Transverse colon (tissue), 4 donors: ENCODE data around the gene DLAT. TPM values are rescaled to one million over a fixed set of nuclear protein-coding genes. Genes with fewer than 3 reads are reported as not detected.
"Not testable (repeated sequence)": the region's sequence is repeated elsewhere in the genome, so short reads cannot be mapped to it uniquely, and the experiment has no call there.

Source experiments
- DNase-seq: peaks from one replicate; pipeline ENCODE4 v3.0.0-alpha.2; 2019
- H3K27ac ChIP-seq, 4 donors: fragments of 200-600 bp; sonication (generic); 2 replicates each; pipeline ENCODE4 v1.5.1; 2016 to 2018; ENCODE audit warnings: inconsistent platforms in 4 of 4
- H3K27me3 ChIP-seq: fragments of 200-600 bp; sonication (generic); 2 replicates; pipeline ENCODE4 v1.5.1; 2017; ENCODE audit warnings: inconsistent platforms
- H3K36me3 ChIP-seq, 4 donors: fragments of 200-600 bp; sonication (generic); 2 replicates each; pipeline ENCODE4 v1.5.1; 2017 to 2019; ENCODE audit warnings: inconsistent platforms in 4 of 4
- H3K4me1 ChIP-seq, 4 donors: fragments of 200-600 bp; sonication (generic); 2 replicates each; pipeline ENCODE4 v1.5.1; 2017 to 2020; ENCODE audit warnings: inconsistent platforms in 4 of 4
- H3K4me3 ChIP-seq, 4 donors: fragments of 200-600 bp; sonication (generic); 1 replicate in 1 of 4; 2 replicates in 3 of 4; pipeline versions ENCODE4 v1.5.1 to v1.6.1; 2017 to 2019; ENCODE audit warnings: inconsistent platforms in 4 of 4
- H3K9me3 ChIP-seq, 2 donors: fragments of 200-600 bp; sonication (generic); 2 replicates each; pipeline ENCODE4 v1.5.1; 2017 to 2019; ENCODE audit warnings: inconsistent platforms in 2 of 2
- EP300 ChIP-seq: sonication (generic); formaldehyde crosslinking; IDR thresholded peaks from one replicate; pipeline ENCODE4 v1.6.1; 2017; ENCODE audit warnings: antibody characterized with exemption, low read depth
- POLR2A ChIP-seq: fragments of 450-650 bp; IDR thresholded peaks from one replicate; pipeline ENCODE4 v1.6.1; 2016; ENCODE audit warnings: antibody characterized with exemption, mild to moderate bottlenecking, moderate library complexity
- POLR2AphosphoS5 ChIP-seq, 3 donors: sonication (generic); formaldehyde crosslinking; IDR thresholded peaks; one replicate each; pipeline ENCODE4 v1.6.1; 2016; ENCODE audit warnings: antibody characterized with exemption in 3 of 3
- WGBS, 2 donors: methylation state at CpG; one replicate each; pipeline ENCODE4 v1.1.5; 2018; ENCODE audit warnings: low coverage in 1 of 2; 5-methylcytosine and 5-hydroxymethylcytosine counted together
- in situ Hi-C, 4 donors: fragments of 200-750 bp; cut with MboI; loops; one replicate each; pipeline versions ENCODE4 v1.15.0 to v1.15.1; 2017; ENCODE audit warnings: low sequenced_read_pairs in 3 of 4, low pct_ligation_motif_present in 1 of 4, low pct_unique_long_range_greater_than_20kb in 1 of 4
- intact Hi-C: fragments of 100-400 bp; cut with DNase I; formaldehyde crosslinking; loops from one replicate; pipeline ENCODE4 v1.15.1; 2023; ENCODE audit warnings: low total_unique reads
- total RNA-seq, 4 donors: library from RNA; depleted of rRNA; stranded (reverse); fragments of >200 nt; gene quantifications; one replicate each; pipeline ENCODE4 v1.1.0, GENCODE V29; 2016
- TF ChIP-seq, protein P1 (sequence below), 5 experiments: fragments of 200-600 bp in 3 of 5; fragments of 450-650 bp in 2 of 5; sonication (generic) in 3 of 5; IDR thresholded peaks; 1 replicate in 2 of 5; 2 replicates in 3 of 5; pipeline ENCODE4 v1.5.1; 2016 to 2017; ENCODE audit warnings: antibody characterized with exemption in 5 of 5, inconsistent platforms in 3 of 5, mild to moderate bottlenecking in 2 of 5, moderate library complexity in 1 of 5

The DLAT gene
- total RNA-seq, 4 donors from 2014 or later = 20.2 to 40.3 (median 23.8) TPM

DNA sequence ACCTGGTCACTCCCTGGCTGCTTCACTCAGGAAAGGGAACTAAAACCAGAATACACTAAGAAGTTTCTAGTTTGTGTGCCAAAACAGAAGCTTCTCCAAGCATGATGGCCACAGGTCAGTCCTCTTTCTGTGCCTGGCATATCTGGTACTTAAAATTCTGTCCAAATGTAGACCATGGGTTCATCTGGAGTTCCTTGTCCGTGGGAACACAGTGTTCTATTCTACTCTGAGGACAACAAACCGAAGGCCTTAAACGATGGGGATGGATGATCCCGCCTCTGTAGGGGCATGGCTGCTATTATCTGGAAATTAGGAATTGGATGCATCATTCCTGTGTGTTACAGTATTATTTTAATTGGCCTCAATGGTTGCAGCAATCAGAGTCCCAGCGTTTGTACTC, 6.1 kb upstream of the DLAT start:
- in situ Hi-C loops = no loop called here
- DNase-seq = no peak
- H3K9me3 ChIP-seq = no peaks in the 10 kb centered on the region
- H3K36me3 ChIP-seq = peaks cover 0 to 23% (median 2%) of the 10 kb centered on the region in 4 donors
- peaks cover 3 to 16% (median 6%) of the 10 kb centered on the region in 4 donors for H3K4me1 ChIP-seq
- H3K4me3 ChIP-seq = no peak overlapping the region
- H3K27ac ChIP-seq = no peak overlapping the region
- 80 to 94% methylated on average over 1 to 5 of the region's 5 CpGs for WGBS, 2 donors
- no peak for TF ChIP-seq POLR2A
- TF ChIP-seq, protein P1, sequence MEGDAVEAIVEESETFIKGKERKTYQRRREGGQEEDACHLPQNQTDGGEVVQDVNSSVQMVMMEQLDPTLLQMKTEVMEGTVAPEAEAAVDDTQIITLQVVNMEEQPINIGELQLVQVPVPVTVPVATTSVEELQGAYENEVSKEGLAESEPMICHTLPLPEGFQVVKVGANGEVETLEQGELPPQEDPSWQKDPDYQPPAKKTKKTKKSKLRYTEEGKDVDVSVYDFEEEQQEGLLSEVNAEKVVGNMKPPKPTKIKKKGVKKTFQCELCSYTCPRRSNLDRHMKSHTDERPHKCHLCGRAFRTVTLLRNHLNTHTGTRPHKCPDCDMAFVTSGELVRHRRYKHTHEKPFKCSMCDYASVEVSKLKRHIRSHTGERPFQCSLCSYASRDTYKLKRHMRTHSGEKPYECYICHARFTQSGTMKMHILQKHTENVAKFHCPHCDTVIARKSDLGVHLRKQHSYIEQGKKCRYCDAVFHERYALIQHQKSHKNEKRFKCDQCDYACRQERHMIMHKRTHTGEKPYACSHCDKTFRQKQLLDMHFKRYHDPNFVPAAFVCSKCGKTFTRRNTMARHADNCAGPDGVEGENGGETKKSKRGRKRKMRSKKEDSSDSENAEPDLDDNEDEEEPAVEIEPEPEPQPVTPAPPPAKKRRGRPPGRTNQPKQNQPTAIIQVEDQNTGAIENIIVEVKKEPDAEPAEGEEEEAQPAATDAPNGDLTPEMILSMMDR (IDR thresholded peaks at IDR 0.05) = no peak
- no peak for TF ChIP-seq EP300
- no peak for TF ChIP-seq POLR2AphosphoS5 (IDR thresholded peaks at IDR 0.05)
- no peaks in the 10 kb centered on the region for H3K27me3 ChIP-seq
- intact Hi-C loops = no loop called here

DNA sequence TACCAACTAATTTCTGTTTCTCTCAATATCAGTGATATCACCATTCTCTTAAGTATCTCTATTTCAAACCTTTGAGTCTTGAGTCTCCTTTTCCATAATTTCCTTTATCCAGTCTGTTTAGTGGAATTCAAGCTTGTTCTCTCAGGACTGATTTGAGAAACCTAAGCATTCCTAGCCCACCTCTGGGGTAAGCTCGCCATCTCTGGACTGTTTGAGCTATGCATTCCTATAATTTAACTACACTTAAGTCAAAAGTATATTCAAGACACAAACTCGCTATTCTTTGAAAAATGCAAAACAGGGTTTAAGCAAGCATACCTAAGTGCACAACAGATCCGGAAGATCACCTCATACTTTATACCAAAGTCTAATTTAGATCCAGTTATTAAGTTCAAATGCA, 2.1 kb upstream of the DLAT start:
- Histone ChIP-seq H3K36me3 (peaks cover 0 to 20% (median 2%) of the 10 kb centered on the region in 4 donors), H3K4me3 (no peak overlapping the region), H3K27me3 (no peaks in the 10 kb centered on the region), H3K27ac (no peak overlapping the region), H3K4me1 (peaks cover 6 to 24% (median 10%) of the 10 kb centered on the region in 4 donors), H3K9me3 (no peaks in the 10 kb centered on the region)
- no peak for DNase-seq
- intact Hi-C loops = no loop called here
- TF ChIP-seq EP300 (no peak), POLR2AphosphoS5 (IDR thresholded peaks at IDR 0.05) (no peak), POLR2A (no peak)
- TF ChIP-seq, protein P1 (IDR thresholded peaks at IDR 0.05) = no peak
- WGBS, 2 donors = 81 to 96% methylated on average over 3 of the region's 3 CpGs
- in situ Hi-C loops = no loop called here

DNA sequence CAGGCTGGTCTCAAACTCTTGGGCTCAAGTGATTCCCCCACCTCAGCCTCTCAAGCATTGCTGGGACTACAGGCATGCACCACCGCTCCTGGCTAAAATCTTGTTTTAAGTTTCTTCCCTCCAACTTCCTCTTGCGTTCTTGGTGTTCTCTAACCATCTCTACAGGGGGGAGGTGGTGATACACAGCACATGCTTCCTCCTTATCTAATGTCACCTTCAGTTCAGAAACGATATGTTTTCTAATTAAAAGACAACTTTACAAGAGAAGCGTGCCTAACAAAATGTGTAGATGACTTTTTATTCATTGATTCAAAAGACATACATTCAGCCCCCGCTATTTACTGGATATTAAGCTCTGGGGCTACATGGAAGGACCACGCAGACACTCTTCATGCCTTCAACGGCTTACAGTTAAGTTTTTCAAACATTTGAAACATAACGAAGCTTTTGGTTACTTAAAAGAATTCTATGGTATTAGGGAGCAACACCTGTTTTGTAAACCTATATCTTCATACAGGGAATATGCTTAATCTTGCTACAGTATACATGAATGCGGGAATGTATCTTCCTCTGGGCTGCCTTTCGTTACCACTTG, 933 bp upstream of the DLAT start:
- Histone ChIP-seq H3K36me3 (peaks cover 0 to 19% (median 4%) of the 10 kb centered on the region in 4 donors), H3K9me3 (no peaks in the 10 kb centered on the region), H3K27me3 (no peaks in the 10 kb centered on the region), H3K4me1 (peaks cover 6 to 24% (median 10%) of the 10 kb centered on the region in 4 donors), H3K27ac (peak overlapping the region; percentile 92 to 97 (median 94)), H3K4me3 (peak overlapping the region; percentile 69 to 96 (median 78))
- intact Hi-C loops (no loop called here), in situ Hi-C loops (no loop called here)
- WGBS, 2 donors = 8 to 11% methylated on average over 10 of the region's 10 CpGs
- DNase-seq = no peak
- TF ChIP-seq POLR2AphosphoS5 (IDR thresholded peaks at IDR 0.05) (no peak), POLR2A (no peak), EP300 (no peak)
- TF ChIP-seq, protein P1 (IDR thresholded peaks at IDR 0.05) = no peak

DNA sequence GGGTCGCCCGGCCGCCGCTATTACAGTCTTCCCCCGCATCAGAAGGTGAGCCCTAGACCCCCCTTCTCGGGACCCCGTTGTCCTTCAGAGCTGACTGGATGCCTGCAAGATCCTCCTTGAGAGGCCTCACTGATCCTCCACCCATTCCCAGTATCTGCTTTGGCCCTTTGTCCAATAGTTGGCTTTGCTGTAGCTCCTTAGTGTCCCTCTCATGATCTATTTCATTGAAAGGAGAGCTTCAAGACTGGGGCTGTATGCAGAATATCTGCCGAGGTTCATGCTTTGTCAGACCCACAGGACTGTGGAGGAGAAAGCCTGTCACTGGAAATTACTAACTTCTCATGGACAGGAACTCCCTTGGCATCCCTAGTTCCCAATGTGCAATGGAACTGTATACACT, 499 bp downstream of the DLAT start:
- intact Hi-C loops (no loop called here), in situ Hi-C loops (no loop called here)
- no peaks in the 10 kb centered on the region for H3K9me3 ChIP-seq
- H3K27ac ChIP-seq = peak overlapping the region; percentile 92 to 97 (median 94)
- peak overlapping the region; percentile 69 to 96 (median 78) for H3K4me3 ChIP-seq
- WGBS, 2 donors = 3% methylated on average over 8 of the region's 8 CpGs; no CpG with 5 or more reads in 1 of the 2 donors
- TF ChIP-seq, protein P1 (IDR thresholded peaks at IDR 0.05) = no peak
- no peak for TF ChIP-seq POLR2AphosphoS5 (IDR thresholded peaks at IDR 0.05)
- no peak for TF ChIP-seq EP300
- TF ChIP-seq POLR2A = no peak
- peaks cover 0 to 29% (median 11%) of the 10 kb centered on the region in 4 donors for H3K36me3 ChIP-seq
- no peaks in the 10 kb centered on the region for H3K27me3 ChIP-seq
- H3K4me1 ChIP-seq = peaks cover 6 to 24% (median 10%) of the 10 kb centered on the region in 4 donors
- DNase-seq = no peak

DNA sequence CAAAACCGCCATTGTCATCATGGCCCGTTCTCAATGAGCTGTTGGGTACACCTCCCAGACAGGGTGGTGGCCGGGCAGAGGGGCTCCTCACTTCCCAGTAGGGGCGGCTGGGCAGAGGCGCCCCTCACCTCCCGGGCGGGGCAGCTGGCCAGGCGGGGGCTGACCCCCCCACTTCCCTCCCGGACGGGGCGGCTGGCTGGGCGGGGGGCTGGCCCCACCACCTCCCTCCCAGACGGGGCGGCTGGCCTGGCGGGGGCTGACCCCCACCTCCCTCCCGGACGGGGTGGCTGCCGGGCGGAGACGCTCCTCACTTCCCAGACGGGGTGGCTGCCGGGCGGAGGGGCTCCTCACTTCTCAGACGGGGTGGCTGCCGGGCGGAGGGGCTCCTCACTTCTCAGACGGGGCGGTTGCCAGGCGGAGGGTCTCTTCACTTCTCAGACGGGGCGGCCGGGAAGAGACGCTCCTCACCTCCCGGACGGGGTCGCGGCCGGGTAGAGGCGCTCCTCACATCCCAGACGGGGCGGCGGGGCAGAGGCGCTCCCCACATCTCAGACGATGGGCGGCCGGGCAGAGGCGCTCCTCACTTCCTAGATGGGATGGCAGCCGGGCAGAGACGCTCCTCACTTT, 1.7 kb downstream of the DLAT start:
- H3K36me3 ChIP-seq = peaks cover 0 to 31% (median 13%) of the 10 kb centered on the region in 4 donors
- H3K9me3 ChIP-seq, H3K4me3 ChIP-seq, intact Hi-C loops, in situ Hi-C loops, H3K27me3 ChIP-seq, H3K27ac ChIP-seq, DNase-seq: not testable (repeated sequence)
- 92% methylated on average over 41 of the region's 49 CpGs; no CpG with 5 or more reads in 1 of the 2 donors for WGBS, 2 donors
- peaks cover 6 to 24% (median 10%) of the 10 kb centered on the region in 4 donors for H3K4me1 ChIP-seq
